T-helper 9 cell (primary cell): Measurements from ENCODE around the gene DPYSL5.
A peak's percentile ranks its signal among the peaks of the same experiment; 100 is the strongest.

Experiments
- DNase-seq: peaks from one replicate; pipeline ENCODE4 v3.0.0-alpha.2; 2020

The DPYSL5 gene

GRCh38 chr2:26970244-26970927, 122.5 kb downstream of the DPYSL5 start, which contains the start of gene MAPRE3:
MAPRE3 (plus strand) TSS chr2:26970637; CDS start chr2:27022219, 51,582 bp downstream.
- DNase-seq, result peak; percentile 83

GRCh38 chr2:26970928-26971627, 123.1 kb downstream of the DPYSL5 start:
- DNase-seq, result no peak

DNA sequence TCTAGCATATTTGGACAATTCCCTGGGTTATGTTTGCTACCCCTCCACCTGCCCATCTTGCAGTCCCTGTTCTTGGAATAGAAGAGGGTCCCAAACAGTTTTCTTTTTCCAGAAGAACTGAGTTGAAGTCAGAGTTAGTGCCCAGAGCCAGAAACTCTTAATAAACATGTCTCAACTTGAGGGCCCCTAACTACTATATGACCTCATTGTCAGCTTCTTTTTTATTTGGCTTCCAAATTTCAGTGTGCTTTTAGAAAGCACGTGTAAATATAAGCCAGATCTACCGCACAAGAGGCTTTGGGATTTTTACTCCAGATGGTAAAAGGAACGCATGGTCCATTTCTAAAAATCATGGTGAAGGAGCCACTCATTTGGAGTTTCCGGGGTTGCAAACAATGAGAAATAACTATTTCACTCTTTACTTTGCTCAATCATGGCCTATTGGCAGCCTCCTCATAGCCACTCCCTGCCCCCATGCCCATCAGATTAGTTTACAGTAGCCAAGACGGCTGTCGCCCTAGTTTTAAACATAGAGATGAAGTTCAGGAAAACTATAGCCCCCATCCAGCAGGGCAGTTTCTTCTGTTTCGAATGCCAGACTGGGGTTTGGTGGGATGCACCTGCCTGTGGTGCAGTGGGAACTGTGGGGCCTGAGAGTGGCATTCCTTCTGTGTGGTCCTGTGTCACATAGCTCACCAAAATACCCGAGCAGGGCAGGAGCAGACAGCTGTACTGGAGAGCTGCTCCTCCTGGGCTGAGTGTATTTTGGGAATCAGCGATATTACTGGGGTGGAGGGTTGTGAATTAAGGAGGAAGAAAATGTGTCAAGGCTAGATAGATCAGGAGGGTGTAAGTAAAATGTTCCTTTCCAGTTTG, 124.2 kb downstream of the DPYSL5 start:
- no peak for DNase-seq

DNA sequence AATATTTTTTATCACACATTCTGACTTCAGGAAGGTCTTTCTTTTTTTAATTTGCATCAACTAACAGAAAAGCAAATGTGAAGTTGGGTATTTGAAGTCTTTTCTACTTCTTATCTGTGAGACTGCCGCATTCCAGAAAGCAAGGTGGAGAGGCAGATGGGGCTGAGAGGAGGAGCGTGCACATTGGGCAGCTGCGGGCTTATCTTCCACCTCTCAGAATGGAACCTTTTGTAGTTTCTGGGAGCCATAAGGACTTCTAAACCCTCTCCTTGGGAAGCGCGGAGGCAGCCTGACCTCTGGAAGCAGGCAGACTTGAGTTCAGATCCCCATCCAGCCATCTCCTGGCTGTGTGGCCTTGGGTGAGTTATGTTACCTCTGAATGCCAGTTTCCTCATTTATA, 126.4 kb downstream of the DPYSL5 start:
- DNase-seq, result no peak

DNA sequence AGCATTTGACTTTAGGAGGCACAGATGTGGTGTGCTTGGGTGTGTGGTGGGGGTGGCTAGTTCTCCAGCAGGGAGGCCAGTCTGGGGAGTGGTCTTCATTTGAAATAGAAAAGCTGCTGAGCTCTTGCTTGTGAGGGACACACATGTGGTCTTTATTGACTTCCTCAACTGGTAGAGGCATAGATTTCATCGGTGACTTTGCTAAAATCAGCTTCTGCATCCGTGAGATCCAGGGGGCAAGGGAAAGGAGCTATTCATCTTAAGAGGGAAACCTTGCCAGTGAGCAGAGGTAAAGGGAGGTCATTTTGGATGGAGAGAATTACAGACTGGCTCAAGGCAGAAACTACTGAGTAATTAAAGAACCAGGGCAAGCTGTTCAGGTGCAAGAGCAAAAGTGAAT, 127.2 kb downstream of the DPYSL5 start:
- no peak for DNase-seq

DNA sequence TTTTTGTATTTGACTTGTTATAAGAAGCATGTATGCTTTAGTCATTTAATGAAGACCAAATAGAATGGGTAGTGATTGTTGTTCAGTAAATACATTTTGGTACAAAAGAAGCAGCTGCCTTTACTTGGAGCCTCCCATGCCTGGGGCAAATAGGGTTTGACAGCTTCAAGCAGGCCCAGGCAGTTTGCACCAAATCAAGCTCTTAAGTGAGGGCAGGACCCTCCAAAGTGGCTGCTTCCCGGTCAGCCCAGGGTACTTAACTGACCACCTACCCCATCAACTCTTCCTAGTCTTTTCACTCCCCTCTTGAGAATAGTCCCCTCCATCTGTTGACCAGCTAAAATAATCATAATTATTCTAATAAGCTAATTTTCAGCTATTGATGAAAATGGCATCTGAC, 127.7 kb downstream of the DPYSL5 start:
- DNase-seq, result no peak

- no peak for DNase-seq
Observed at GRCh38 chr2:26976237-26976636, 128.3 kb downstream of the DPYSL5 start.

DNA sequence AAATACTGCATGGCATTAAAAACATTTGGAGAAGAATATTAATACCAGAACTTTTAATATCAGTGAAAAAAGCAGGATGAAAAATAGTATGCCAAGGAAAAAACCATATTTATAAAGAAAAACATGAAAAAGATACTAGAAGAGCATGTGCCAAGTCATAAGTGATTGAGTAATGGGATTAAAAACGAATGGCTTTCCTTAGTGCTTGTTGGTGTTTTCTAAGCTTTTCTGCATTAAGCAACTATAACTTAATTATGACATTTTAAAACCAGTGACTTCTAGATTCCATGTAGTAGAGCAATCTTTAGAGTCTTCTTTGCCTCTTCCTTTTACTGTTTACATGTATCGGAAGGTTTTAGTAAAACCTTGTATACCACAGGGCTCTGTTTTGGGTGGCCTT, 129.1 kb downstream of the DPYSL5 start:
- DNase-seq, result no peak

DNA sequence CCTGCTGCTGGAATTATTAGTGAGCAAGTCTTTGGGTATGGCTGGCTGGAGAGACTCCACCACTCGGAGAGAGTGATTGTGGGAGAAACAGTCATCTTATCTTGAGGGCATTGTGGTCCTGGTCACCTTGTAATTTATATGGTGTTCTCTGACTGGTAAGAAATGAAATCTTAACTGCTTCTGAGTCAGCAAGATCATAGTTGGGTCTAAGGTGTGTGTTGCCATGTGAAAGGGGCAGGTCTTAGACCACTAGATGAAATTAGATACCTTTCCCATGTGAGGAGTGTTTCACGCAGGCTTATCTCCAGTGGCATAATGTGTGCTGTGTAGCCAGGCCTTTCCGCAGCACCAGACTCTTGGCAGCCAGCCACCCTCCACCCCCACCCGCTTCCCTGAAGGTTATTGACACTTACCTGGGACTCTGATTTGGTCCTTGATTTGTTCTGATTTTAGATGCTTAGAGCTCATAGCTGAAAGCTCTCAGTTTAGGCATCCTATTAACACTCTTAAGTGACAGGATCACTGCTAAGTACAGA, 130.2 kb downstream of the DPYSL5 start:
- no peak for DNase-seq

DNA sequence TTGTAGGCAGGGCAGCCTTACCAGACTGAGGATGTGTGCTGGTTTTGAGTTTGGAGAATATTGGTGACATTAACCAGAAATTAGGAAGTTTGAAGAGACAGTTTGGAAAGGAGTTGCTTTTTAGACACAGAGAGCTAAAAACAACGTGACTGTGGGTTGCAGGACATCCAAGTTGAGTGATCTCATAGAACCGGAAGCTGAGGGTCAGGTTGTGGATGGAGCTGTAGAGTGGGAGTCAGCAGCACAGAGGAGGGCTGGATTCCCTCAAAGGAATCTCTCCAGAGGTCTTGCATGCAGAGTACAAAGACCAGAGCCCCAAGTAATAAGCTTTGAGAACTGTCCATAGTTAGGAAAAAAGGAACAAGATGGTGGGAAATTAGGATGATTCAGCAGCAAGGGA, 131.8 kb downstream of the DPYSL5 start:
- no peak for DNase-seq

DNA sequence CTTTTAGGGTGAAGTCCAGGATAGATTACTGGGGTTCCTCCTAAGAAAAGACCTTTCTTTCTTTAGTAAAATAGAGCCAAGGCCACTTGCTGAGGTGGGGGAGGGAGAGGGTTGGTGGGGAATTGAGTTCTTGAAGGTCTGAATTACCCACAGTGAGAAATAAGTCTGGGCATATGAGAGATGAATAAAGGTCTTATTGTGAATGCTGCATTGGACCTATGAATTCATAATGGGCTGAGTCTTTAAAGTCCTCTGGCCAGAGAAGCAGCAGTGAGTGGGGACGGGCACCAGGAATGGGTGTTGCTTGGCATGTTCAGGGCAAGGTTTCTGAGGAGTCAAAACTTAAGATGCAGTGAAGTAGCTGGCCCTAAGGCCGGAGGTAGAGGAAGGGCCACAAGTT, 133.0 kb downstream of the DPYSL5 start:
- no peak for DNase-seq

DNA sequence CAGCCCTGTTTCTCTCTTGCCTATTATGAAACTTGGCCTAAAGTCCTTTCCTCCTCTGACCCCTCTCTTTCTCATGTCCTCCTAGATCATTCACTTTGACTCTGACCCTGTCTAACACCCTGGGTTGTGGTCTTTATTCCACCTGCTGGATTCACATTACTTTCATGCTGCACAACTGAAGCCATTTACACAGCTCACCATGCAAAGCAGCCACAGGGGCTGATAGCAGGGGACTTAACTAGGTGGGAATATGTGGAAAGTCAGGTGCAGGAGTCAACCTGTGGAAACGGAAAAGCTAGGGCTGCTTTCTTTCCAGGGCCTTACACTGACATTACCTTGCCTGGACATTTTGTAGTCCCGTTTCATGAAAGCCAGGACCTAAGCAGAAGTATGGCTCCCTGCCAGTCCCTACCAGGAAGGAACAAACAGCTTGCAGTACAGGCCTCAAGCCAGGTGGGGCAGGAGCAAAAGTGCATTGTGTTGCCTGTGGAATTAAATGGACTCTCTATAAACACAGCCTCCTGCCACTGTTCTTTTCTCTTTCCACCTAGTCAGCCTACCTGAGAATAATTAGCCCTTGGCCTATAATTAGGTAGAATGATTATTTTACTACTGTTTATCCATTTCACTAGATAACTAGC, 134.3 kb downstream of the DPYSL5 start:
- no peak for DNase-seq

GRCh38 chr2:26983746-26984145, 135.8 kb downstream of the DPYSL5 start:
- no peak for DNase-seq

- DNase-seq, result no peak
Observed at GRCh38 chr2:26985807-26986206, 137.9 kb downstream of the DPYSL5 start.

DNA sequence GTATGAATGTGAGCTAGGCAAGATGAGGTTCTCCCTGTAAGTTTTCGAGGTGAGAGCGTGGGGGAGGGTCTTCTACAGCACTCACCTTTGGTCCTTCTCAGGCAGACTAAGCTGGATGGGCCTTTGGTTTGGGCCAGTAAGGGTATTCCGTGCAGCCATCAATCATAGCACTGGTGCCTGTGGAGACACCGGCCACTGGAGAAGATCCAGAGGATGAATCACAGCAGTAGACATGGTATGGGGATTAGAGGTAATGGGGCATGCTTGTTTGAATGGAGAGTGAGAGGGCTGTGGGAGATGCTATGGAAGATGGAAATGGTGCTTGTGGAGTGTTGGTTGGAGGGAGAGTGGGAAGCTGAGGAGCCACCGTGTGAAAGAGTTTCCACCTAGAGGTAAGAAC, 138.6 kb downstream of the DPYSL5 start:
- DNase-seq, result no peak

DNA sequence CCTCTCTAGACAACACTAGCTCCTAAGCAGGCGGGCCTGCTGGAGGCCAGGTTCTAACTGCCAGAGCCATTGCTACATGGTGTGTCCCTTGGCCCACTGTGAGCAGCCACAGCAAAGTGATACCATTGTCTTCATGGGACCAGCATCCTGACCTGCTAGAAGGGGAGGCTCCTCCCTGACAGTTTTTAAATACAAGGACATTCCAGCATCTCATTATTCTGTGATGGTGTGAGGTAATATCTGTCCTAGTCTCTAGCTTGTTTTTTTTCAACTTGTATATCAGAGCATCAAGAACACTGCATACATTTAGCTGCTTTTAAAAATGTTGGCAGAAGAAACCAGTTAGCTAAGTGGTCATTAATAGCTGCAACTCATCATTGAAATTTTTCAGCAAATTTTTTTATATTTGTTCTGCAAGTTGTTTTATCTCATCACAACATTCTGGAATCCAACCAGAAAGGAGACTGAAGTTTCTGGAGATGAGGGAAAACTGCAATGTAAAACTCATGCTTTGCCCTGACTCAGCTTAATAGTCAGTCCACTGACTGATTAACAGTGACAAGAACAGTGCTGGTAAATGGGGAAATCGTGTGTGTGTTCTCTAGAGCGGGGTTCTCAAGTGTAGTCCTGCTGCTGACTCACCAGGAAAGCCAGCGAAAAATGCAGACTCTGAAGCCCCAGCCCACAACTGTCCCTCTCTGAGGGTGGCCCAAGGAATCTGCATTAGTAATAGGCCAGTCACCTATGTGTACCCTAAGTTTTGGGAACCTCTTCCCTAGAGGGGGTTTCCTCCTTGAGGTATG, 140.3 kb downstream of the DPYSL5 start:
- no peak for DNase-seq

DNA sequence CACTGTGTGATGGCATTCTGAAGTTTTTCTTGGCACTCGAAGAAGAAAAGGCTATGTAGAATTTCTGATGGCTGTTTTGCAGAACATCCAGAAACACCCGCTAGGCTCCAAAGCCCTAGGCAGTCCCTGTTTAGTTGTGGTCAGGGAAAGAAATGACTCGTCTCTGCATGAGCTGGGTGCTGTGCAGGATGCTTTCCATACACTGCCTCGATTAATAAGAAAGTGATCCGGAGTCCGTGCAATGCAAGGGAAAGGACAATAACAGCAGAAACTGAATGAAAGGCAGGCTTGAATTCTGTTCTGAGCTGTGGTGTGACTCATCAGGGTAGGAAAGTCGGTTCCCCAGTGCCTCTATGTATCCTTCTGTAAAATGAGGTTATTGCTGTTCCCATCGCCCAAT, 141.2 kb downstream of the DPYSL5 start:
- no peak for DNase-seq

DNA sequence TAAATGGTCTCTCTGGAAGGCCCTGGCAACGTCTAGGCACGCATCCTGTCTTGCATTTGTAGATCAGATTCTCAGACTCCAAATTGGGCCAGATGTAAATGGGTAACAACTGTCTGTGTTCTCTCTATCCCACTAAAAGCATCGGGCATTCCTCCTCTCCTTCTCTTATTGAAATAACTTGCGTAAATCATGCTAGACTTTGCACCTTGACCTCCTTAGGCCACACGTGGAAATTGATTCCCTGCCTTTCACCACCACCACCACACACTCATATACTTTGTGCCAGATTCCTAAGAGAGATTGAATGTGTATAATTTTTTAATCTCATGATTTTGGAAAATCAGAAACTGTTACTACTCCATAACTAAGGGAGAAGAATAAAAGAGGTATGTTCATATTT, 143.8 kb downstream of the DPYSL5 start:
- DNase-seq, result no peak

GRCh38 chr2:26993768-26994167, 145.8 kb downstream of the DPYSL5 start:
- DNase-seq, result no peak

DNA sequence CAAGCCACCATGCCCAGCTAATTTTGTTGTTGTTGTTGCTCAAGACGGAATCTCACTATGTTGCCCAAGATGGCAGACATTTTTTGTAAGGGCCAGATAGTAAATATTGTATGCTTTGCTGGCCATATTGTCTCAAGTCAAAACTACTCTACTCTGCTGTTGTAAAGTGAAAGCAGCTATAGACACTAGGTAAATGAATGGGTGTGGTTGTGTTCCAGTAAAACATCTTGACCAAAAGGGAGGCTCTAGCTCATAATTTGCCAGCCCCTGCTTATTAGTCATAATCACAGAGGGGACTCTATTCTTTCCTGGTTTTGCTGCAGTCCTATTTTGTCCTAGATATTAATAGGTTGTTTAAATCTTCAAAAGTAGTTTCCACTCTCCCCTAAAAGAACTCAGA, 147.1 kb downstream of the DPYSL5 start:
- no peak for DNase-seq

DNA sequence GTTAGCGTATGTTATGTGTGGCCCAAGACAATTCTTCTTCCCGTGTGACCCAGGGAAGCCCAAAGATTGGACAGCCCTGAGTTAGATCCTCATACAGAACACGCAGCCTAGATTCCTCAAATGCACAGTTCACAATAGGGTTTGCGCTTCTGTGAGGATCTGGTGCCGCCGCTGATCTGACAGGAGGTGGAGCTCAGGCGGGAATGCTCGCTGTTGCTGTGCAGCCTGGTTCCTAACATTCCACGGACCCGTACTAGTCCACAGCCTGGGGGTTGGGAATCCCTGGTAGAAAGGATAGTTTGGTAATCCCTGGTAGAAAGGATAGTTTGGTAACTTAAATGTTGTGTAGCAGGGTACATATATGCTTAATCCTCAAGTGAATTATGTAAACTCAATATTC, 149.5 kb downstream of the DPYSL5 start:
- DNase-seq, result no peak

GRCh38 chr2:26998323-26998722, 150.4 kb downstream of the DPYSL5 start:
- no peak for DNase-seq
